Effector CD4-positive, alpha-beta T cell (primary cell): ENCODE measurements around the gene ARMC9.
"Not testable (repeated sequence)": the region's sequence is repeated elsewhere in the genome, so short reads cannot be mapped to it uniquely, and the experiment has no call there.

ENCODE experiments used
- DNase-seq: peaks from one replicate; pipeline ENCODE4 v3.0.0-alpha.2; 2020

Gene ARMC9

GRCh38 chr2:231403421-231404182 lies 205.2 kb downstream of the ARMC9 start:
- DNase-seq, result not testable (repeated sequence)

GRCh38 chr2:231404183-231404578 lies 205.8 kb downstream of the ARMC9 start:
- not testable (repeated sequence) for DNase-seq

- DNase-seq, result not testable (repeated sequence)
Observed at GRCh38 chr2:231405601-231406367, 207.4 kb downstream of the ARMC9 start.

GRCh38 chr2:231407686-231408085 lies 209.3 kb downstream of the ARMC9 start:
- DNase-seq, result not testable (repeated sequence)

- DNase-seq, result not testable (repeated sequence)
Observed at GRCh38 chr2:231408304-231408703, 209.9 kb downstream of the ARMC9 start.

GRCh38 chr2:231409776-231410175 lies 211.3 kb downstream of the ARMC9 start:
- no peak for DNase-seq

GRCh38 chr2:231410293-231411004 lies 212.0 kb downstream of the ARMC9 start:
- DNase-seq, result no peak

GRCh38 chr2:231411237-231411636 lies 212.8 kb downstream of the ARMC9 start:
- no peak for DNase-seq

- DNase-seq, result peak; percentile 40
Observed at GRCh38 chr2:231411831-231412617, 213.6 kb downstream of the ARMC9 start.

- no peak for DNase-seq
Observed at GRCh38 chr2:231412618-231412963, 214.2 kb downstream of the ARMC9 start.

GRCh38 chr2:231413456-231413855 lies 215.0 kb downstream of the ARMC9 start:
- DNase-seq, result no peak

GRCh38 chr2:231413921-231414476 lies 215.6 kb downstream of the ARMC9 start:
- DNase-seq, result no peak

GRCh38 chr2:231415029-231415428 lies 216.6 kb downstream of the ARMC9 start:
- DNase-seq, result no peak

GRCh38 chr2:231418820-231419640 lies 220.6 kb downstream of the ARMC9 start:
- no peak for DNase-seq

- no peak for DNase-seq
Observed at GRCh38 chr2:231421051-231421580, 222.7 kb downstream of the ARMC9 start.

- DNase-seq, result no peak
Observed at GRCh38 chr2:231422056-231422455, 223.6 kb downstream of the ARMC9 start.

GRCh38 chr2:231423176-231423575 lies 224.7 kb downstream of the ARMC9 start:
- no peak for DNase-seq
